Measurements from ENCODE around the gene ULK2. TPM values are rescaled to one million over a fixed set of nuclear protein-coding genes. Genes with fewer than 3 reads are reported as not detected.

ULK2 gene
- polyA plus RNA-seq, 12 donors = 19.0 to 47.7 (median 24.5) TPM; not detected in 1

DNA sequence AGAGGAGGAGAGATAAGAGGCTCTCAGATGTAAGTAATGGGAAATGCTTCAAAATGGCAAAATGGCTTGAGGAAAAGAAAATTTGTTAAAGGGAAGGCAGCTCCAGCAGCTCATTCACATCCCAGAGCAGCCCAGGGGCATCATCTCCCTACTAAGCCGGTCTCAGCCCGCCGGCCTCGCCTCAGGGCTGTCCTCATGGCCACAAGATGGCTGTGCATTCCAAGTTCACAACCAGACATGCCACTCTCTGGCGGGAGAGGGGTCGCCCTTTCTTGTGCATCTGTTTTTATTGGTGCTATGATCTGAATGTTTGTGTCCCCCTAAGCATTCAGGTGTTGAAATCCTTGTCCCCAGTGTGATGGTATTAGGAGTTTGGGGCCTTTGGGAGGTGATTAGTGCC, 137.8 kb downstream of the ULK2 start:
- no peak for DNase-seq

DNA sequence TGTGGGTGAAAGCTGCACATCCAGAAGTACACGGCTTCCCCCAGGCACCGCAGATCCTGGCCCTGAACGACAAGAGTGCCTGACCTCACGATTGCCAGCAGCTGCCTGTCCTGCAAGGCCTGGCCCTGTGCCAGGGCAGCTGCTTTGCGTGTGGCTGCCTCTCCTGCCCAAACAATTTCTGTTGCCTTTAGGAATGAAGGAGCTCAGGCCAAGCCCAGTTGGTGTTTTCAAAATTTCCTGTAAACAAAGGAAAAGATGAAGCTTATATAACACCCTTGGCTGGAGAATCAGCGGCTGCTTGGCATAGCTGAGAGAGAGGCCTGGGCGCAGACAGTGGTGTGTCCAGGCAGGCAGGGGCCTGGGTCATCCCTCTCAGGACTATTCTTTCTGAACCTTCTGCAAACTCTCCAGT, 139.6 kb downstream of the ULK2 start:
- peak; percentile 79 for DNase-seq

DNA sequence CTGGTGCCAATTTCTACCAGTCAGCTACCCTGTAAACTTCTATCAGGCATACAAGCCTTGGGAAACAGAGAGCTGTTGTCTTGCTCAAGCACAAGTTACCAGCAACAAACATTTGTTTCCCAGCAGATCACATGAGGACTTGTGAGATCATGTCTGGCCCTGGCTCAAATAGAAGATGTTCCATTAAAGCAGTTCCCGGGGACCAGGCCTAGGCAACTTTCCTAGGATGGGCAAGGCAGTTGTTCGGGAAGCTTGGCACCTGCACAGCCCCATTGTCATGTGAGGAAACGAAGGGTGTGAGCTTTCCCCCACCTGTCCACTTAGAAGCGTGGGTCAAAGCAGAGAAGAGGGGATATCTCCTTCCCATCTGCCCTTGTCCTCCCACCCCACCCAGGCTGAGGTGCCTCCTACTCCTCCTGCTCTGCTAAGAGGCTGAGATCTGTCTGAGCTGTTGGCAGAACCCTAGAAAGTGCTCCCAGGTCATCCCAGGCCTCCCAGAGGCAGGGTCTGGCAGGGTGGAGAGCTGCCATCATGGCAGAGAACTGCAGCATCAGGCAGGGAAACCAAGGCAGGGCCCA, 140.1 kb downstream of the ULK2 start:
- peak; percentile 86 for DNase-seq

DNA sequence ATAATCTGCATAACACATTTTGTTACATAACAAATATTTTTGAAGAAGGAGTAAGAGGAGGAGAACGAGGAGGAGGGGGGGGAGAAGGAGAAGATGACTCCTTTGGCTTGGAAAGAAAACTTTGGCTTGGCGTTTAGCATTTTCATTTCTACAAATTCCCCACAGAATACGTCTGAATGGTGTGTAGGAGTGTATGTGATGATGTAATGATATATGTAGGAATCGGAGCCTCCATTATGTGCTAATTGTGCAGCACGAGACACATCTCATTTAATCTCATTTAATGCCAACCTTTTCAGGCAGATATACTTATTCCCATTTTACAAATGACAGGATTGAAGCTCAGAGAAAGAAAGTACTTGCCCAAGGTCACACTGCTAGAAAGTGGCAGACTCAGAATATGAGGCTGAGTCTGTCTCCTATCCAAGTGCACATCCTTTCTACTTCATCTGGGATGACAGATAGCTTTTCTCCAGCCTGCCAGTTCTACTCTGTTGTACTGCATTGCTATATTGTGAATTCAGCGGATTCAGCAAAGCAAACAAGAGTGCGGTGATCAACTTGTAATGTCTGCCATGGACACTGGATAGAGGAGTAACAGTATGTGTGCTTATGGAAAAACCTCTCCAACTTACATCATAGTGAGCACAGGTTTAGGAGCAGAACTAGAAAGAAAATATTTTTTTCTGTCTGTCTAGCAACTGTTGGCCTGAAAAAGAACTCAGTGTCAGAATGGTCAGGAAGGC, 140.9 kb downstream of the ULK2 start:
- DNase-seq = no peak

DNA sequence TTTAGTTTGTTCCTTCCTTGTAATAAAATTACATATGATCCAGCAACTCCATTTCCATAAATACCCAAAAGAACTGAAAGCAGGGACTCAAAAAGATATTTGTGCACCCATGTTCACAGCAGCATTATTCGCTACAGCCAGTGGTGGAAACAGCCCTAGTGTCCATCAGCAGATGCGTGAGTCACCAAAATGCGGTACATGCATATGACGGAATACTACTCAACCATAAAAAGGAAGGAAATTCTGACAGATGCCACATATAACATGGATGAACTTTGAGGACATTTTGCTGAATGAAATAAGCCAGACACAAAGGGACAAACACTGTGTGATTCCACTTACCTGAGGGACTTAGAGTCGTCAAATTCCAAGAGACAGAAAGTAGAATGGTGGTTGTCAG, 142.2 kb downstream of the ULK2 start:
- DNase-seq = no peak

DNA sequence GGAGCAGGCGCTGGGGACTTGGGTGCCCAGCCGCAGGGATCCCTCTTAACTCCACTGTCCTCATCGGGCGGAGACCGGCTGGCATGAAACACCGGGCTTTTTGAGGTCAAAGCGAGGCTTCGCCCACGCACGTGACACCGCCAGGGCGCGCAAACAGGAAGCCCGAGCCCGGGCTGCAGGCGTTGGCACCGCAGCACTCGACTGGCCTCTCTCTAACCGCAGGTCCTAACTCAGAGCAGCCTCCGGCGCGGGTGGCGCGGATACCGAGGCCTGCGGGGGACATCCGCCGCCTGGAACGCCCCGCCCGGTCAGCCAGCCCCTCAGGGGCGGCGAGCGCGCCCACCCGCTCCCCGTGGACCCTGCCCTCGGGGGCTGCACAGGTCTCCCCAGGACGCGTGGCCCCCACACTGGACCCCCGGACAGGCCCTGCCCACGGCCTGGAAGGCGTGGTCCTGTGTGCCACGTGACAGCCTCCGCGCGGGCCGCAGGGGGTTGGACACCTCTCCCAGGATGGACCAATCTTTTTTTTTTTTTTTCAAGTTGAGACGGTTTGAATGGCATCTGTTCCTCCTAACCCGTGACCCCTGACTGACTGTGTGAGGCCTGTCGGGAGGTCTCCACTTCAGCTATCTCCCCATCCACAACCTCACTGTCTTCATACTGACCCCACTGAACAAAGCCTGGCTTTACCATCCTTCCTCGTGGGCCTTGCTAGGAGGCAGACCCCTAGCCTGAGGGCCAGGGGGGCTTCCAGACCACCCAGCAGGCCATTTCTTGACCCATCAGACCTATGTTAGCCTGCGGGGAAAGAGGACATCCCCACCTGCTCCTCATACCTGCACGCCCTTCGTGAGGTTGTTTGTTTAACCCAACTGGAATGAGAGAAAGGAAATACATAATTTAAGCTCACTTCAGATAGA, 143.0 kb downstream of the ULK2 start:
- no peak for DNase-seq

DNA sequence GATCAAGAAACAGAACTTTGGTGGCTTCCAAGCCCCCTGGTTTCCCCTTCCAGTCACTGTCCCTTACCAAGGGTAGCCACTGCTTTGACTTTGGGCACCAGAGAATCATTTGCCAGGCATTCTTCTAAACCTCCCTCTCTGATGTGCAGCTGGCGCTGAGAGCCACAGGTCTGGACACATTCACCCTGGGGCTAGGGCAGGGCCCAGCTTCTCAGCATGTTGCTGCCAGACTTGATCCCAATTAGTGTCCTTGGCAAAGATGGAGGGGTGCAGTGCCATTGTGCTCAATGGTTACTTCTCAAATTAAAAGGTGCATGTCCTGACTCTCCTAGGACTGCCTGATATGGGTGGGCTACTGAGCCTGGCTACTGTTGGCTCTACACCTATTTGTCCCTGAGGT, 143.8 kb downstream of the ULK2 start:
- DNase-seq = no peak

Other genes starting within 250 kb of the ULK2 start
- gene ALDH3A2, start 219.2 kb downstream of the ULK2 start, polyA plus RNA-seq (ENCODE audit: insufficient read length in 12 of 12) = 10 to 100 TPM in 11 of 12 donors, not detected in 1; 27.3 to 45.2 (median 38.8) TPM
- gene SLC47A2, start 151.4 kb downstream of the ULK2 start, polyA plus RNA-seq (ENCODE audit: insufficient read length in 12 of 12) = under 1 TPM in 10 of 12 donors, not detected in 2; 0.15 to 0.60 (median 0.26) TPM
- under 1 TPM in 7 of 12 donors, not detected in 5; 0.08 to 0.38 (median 0.18) TPM for gene ALDH3A1, start 119.6 kb downstream of the ULK2 start, polyA plus RNA-seq (ENCODE audit: insufficient read length in 12 of 12)
- 10 to 100 TPM in 11 of 12 donors, not detected in 1; 16.7 to 23.5 (median 20.6) TPM for gene AKAP10, start 109.9 kb upstream of the ULK2 start, polyA plus RNA-seq (ENCODE audit: insufficient read length in 12 of 12)
- 10 to 100 TPM in 1 of 12 donors, 1 to 10 TPM in 10, not detected in 1; 5.7 to 16.3 (median 7.9) TPM for gene SPECC1, start 141.4 kb upstream of the ULK2 start, polyA plus RNA-seq (ENCODE audit: insufficient read length in 12 of 12)